Measurements from ENCODE around the gene CELF5. TPM values are rescaled to one million over a fixed set of nuclear protein-coding genes. Genes with fewer than 3 reads are reported as not detected.

The CELF5 gene
- total and polyA plus RNA-seq, 2 donors (not counting 1 experiment from before 2014, with no cell fraction given): 0.15 TPM; not detected in 1

DNA sequence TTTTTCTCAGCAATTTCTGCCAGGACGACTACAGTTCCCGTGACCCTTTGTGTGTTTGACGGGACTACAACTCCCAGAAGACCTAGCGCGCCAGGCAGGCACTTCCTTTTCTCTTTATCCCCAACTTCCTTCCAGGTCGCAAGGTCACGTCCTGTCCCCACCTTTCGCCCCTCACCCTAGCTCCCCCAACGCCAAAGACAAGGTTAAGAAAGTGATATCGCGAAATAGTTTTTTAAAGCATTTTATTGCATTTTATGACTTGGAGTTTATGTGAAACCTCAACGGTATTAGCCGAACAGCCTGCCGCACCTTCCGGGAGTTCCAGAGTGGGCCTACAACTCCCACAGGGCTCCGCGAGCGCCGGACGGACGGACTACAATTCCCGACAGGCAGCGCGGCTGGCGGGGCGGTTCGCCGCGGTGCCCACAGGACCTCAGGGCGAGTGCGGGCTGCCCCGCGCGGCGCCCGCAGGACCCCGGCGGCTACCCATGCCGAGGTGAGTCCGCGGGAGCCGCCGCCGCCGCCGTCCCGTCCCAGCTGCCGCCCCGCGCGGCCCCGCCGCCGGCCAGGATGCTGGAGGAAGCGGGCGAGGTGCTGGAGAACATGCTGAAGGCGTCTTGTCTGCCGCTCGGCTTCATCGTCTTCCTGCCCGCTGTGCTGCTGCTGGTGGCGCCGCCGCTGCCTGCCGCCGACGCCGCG, 38.9 kb upstream of the CELF5 start, which contains the start of gene NCLN:
TSS of gene NCLN (plus strand) at position 470 of the 699 bp plus-strand sequence. CDS start at position 571, 101 bp downstream.
- ATAC-seq (ENCODE audit: low read depth): peak; percentile 88
- Histone ChIP-seq H3K4me2 (replicated peaks; ENCODE audit: low read depth, low read length, poor library complexity, severe bottlenecking) (peak within 1 kb of the TSS; percentile 100), H3K4me1 (ENCODE audit: control insufficient read depth in 2 of 2, insufficient read depth in 2 of 2, low read length in 2 of 2) (peaks cover 51 to 83% of the 10 kb centered on the region in 2 donors), H3K4me3 (ENCODE audit: control extremely low read depth in 1 of 5, extremely low read depth in 1 of 5, insufficient read depth in 1 of 5, low read depth in 2 of 5, low read length in 4 of 5) (peak within 1 kb of the TSS; percentile 61 to 88 (median 79)), H3K27ac (ENCODE audit: low read length in 2 of 2) (peak within 1 kb of the TSS; percentile 62 to 77), H3K79me2 (ENCODE audit: control insufficient read depth, insufficient read depth, low read length) (peaks cover 95% of the 10 kb centered on the region), H3K36me3 (replicated peaks in 1 of 2; ENCODE audit: control extremely low read depth in 1 of 2, control insufficient read depth in 1 of 2, extremely low read depth in 1 of 2, insufficient read depth in 2 of 2, low read length in 1 of 2) (peaks cover 0 to 43% of the 10 kb centered on the region in 2 experiments), H2AFZ (ENCODE audit: insufficient read depth, low read depth, low read length, poor library complexity, severe bottlenecking) (peak within 1 kb of the TSS; percentile 77), H3K27me3 (replicated peaks in 1 of 4; ENCODE audit: control extremely low read depth in 1 of 4, control insufficient read depth in 3 of 4, insufficient read depth in 4 of 4, low read length in 3 of 4) (no peaks in the 10 kb centered on the region), H4K20me1 (ENCODE audit: control insufficient read depth, insufficient read depth, low read length, poor library complexity, severe bottlenecking) (peaks cover 98% of the 10 kb centered on the region), H3K9me3 (ENCODE audit: control extremely low read depth in 1 of 3, control insufficient read depth in 2 of 3, insufficient read depth in 1 of 3, low read length in 2 of 3) (no peaks in the 10 kb centered on the region), H3K9ac (ENCODE audit: low read length) (peak within 1 kb of the TSS; percentile 88)
- DNase-seq: peak; percentile 98
- WGBS (ENCODE audit: insufficient coverage): under 1% methylated on average over 65 of the region's 69 CpGs
- CTCF ChIA-PET: interaction anchor here (0.6 to 1.9 kb wide), 3 partner anchors 24 to 82 kb away, joined by 3 to 4 read pairs (median 4); no protein-coding TSS in a partner anchor
- no peaks in the 10 kb centered on the region for H3K27me3 Mint-ChIP-seq
- peaks cover 66% of the 10 kb centered on the region for H3K4me1 Mint-ChIP-seq
- TF ChIP-seq EZH2 (IDR thresholded peaks at IDR 0.05; ENCODE audit: borderline replicate concordance, insufficient read depth, low read depth, low read length, poor library complexity, severe bottlenecking): no peak
- TF ChIP-seq, protein P1, sequence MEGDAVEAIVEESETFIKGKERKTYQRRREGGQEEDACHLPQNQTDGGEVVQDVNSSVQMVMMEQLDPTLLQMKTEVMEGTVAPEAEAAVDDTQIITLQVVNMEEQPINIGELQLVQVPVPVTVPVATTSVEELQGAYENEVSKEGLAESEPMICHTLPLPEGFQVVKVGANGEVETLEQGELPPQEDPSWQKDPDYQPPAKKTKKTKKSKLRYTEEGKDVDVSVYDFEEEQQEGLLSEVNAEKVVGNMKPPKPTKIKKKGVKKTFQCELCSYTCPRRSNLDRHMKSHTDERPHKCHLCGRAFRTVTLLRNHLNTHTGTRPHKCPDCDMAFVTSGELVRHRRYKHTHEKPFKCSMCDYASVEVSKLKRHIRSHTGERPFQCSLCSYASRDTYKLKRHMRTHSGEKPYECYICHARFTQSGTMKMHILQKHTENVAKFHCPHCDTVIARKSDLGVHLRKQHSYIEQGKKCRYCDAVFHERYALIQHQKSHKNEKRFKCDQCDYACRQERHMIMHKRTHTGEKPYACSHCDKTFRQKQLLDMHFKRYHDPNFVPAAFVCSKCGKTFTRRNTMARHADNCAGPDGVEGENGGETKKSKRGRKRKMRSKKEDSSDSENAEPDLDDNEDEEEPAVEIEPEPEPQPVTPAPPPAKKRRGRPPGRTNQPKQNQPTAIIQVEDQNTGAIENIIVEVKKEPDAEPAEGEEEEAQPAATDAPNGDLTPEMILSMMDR (IDR thresholded peaks at IDR 0.05): no peak
- H3K27ac Mint-ChIP-seq: peak within 1 kb of the TSS; percentile 94
- H3K9me3 Mint-ChIP-seq (ENCODE audit: insufficient read depth): no peaks in the 10 kb centered on the region
- peak within 1 kb of the TSS; percentile 93 for H3K4me3 Mint-ChIP-seq
- POLR2A ChIA-PET: interaction anchor here (0.7 to 1.7 kb wide), 4 partner anchors 9 to 1917 kb away, joined by 3 to 4 read pairs (median 3); no protein-coding TSS in a partner anchor
- intact Hi-C loops (cut with micrococcal nuclease): loop anchor here (1.0 to 10.0 kb wide), 5 partner anchors 121 to 1941 kb away; partner anchors contain the start of genes ATP5F1D, DOHH, FEM1A and MIDN

Measured in B cell (primary cell).